HUES48 (cell line): ENCODE data around the gene MVB12A.

ENCODE experiments used
- H3K27ac ChIP-seq: one replicate; pipeline ENCODE4 v1.7.0; 2013; ENCODE audit warnings: low read depth, low read length, inconsistent platforms
- H3K27me3 ChIP-seq: 2 replicates; pipeline ENCODE4 v1.6.1; 2013; ENCODE audit warnings: mild to moderate bottlenecking, low read length; ENCODE audit not compliant: control insufficient read depth, insufficient read depth
- H3K36me3 ChIP-seq: 2 replicates; pipeline ENCODE4 v1.6.1; 2013; ENCODE audit warnings: low read length; ENCODE audit not compliant: control insufficient read depth, insufficient read depth
- H3K4me1 ChIP-seq: 2 replicates; pipeline ENCODE4 v1.6.1; 2013; ENCODE audit warnings: mild to moderate bottlenecking, low read length; ENCODE audit not compliant: control insufficient read depth, insufficient read depth
- H3K4me3 ChIP-seq: 2 replicates; pipeline ENCODE4 v1.5.1; 2013; ENCODE audit warnings: mild to moderate bottlenecking, low read depth, low read length
- H3K9ac ChIP-seq: 2 replicates; pipeline ENCODE4 v1.6.1; 2013; ENCODE audit warnings: mild to moderate bottlenecking, low read depth, low read length, moderate library complexity
- H3K9me3 ChIP-seq: 2 replicates; pipeline ENCODE4 v1.6.1; 2013; ENCODE audit warnings: low read length; ENCODE audit not compliant: control insufficient read depth, insufficient read depth

The MVB12A gene

GRCh38 chr19:17419621-17420474 lies at the start of gene MVB12A:
TSS of gene MVB12A (plus strand) at chr19:17420047. CDS start at chr19:17420136, 89 bp downstream.
- H3K4me3 ChIP-seq, result peak within 1 kb of the TSS; percentile 75
- H3K27ac ChIP-seq, result peak within 1 kb of the TSS; percentile 82
- 0 out of 2 replicates have a peak, but pooled peaks cover 5% of the 10 kb centered on the region for H3K36me3 ChIP-seq
- H3K27me3 ChIP-seq, result peaks cover 11% of the 10 kb centered on the region
- peaks cover 20% of the 10 kb centered on the region; the same call in 1 of the 2 replicates for H3K4me1 ChIP-seq
- H3K9ac ChIP-seq, result peak within 1 kb of the TSS; percentile 27; the same call in 1 of the 2 replicates
- H3K9me3 ChIP-seq, result no peaks in the 10 kb centered on the region

- peaks cover 5% of the 10 kb centered on the region; the same call in 1 of the 2 replicates for H3K4me1 ChIP-seq
- H3K36me3 ChIP-seq, result no peaks in the 10 kb centered on the region
- no peak within 1 kb of the TSS for H3K9ac ChIP-seq
- no peak within 1 kb of the TSS for H3K27ac ChIP-seq
- H3K27me3 ChIP-seq, result no peaks in the 10 kb centered on the region
- H3K9me3 ChIP-seq, result no peaks in the 10 kb centered on the region
- no peak within 1 kb of the TSS for H3K4me3 ChIP-seq
Observed at GRCh38 chr19:17376935-17377600, 42.8 kb upstream of the MVB12A start, which contains the start of gene PLVAP. TSS of gene PLVAP (minus strand) at chr19:17377342. CDS start at chr19:17377288, 54 bp downstream.

GRCh38 chr19:17378271-17378670 lies 41.6 kb upstream of the MVB12A start:
- H3K4me1 ChIP-seq, result peaks cover 10% of the 10 kb centered on the region; the same call in 1 of the 2 replicates
- no peaks in the 10 kb centered on the region for H3K9me3 ChIP-seq
- H3K36me3 ChIP-seq, result no peaks in the 10 kb centered on the region
- no peak overlapping the region for H3K4me3 ChIP-seq
- no peak overlapping the region for H3K9ac ChIP-seq
- no peaks in the 10 kb centered on the region for H3K27me3 ChIP-seq
- no peak overlapping the region for H3K27ac ChIP-seq

- peaks cover 10% of the 10 kb centered on the region; the same call in 1 of the 2 replicates for H3K4me1 ChIP-seq
- H3K36me3 ChIP-seq, result no peaks in the 10 kb centered on the region
- peak overlapping the region; percentile 31 for H3K27ac ChIP-seq
- no peak overlapping the region for H3K4me3 ChIP-seq
- H3K27me3 ChIP-seq, result no peaks in the 10 kb centered on the region
- no peak overlapping the region for H3K9ac ChIP-seq
- no peaks in the 10 kb centered on the region for H3K9me3 ChIP-seq
Observed at GRCh38 chr19:17379221-17379631, 40.6 kb upstream of the MVB12A start.

GRCh38 chr19:17380426-17381138 lies 39.3 kb upstream of the MVB12A start:
- H3K36me3 ChIP-seq, result no peaks in the 10 kb centered on the region
- H3K27me3 ChIP-seq, result no peaks in the 10 kb centered on the region
- no peak overlapping the region for H3K9ac ChIP-seq
- H3K9me3 ChIP-seq, result no peaks in the 10 kb centered on the region
- no peak overlapping the region for H3K4me3 ChIP-seq
- H3K4me1 ChIP-seq, result peaks cover 10% of the 10 kb centered on the region; the same call in 1 of the 2 replicates
- H3K27ac ChIP-seq, result no peak overlapping the region

- Histone ChIP-seq H3K27me3 (peaks cover 5% of the 10 kb centered on the region; the same call in 1 of the 2 replicates), H3K9me3 (no peaks in the 10 kb centered on the region), H3K4me3 (no peak overlapping the region), H3K4me1 (peaks cover 5% of the 10 kb centered on the region; the same call in 1 of the 2 replicates), H3K27ac (no peak overlapping the region), H3K9ac (no peak overlapping the region), H3K36me3 (no peaks in the 10 kb centered on the region)
Observed at GRCh38 chr19:17385878-17386611, 33.8 kb upstream of the MVB12A start.

GRCh38 chr19:17389288-17389687 lies 30.6 kb upstream of the MVB12A start:
- no peaks in the 10 kb centered on the region for H3K9me3 ChIP-seq
- H3K27me3 ChIP-seq, result peaks cover 5% of the 10 kb centered on the region; the same call in 1 of the 2 replicates
- 0 out of 2 replicates have a peak, but pooled peaks cover 2% of the 10 kb centered on the region for H3K4me1 ChIP-seq
- H3K27ac ChIP-seq, result no peak overlapping the region
- H3K36me3 ChIP-seq, result no peaks in the 10 kb centered on the region
- H3K9ac ChIP-seq, result no peak overlapping the region
- H3K4me3 ChIP-seq, result no peak overlapping the region

- Histone ChIP-seq H3K4me1 (0 out of 2 replicates have a peak, but pooled peaks cover 2% of the 10 kb centered on the region), H3K27ac (no peak overlapping the region), H3K4me3 (peak overlapping the region; percentile 78), H3K9ac (no peak overlapping the region), H3K36me3 (no peaks in the 10 kb centered on the region), H3K9me3 (no peaks in the 10 kb centered on the region), H3K27me3 (peaks cover 5% of the 10 kb centered on the region; the same call in 1 of the 2 replicates)
Observed at GRCh38 chr19:17389957-17390664, 29.7 kb upstream of the MVB12A start.

GRCh38 chr19:17390665-17391370 lies 29.0 kb upstream of the MVB12A start:
- H3K27me3 ChIP-seq, result peaks cover 5% of the 10 kb centered on the region; the same call in 1 of the 2 replicates
- no peaks in the 10 kb centered on the region for H3K9me3 ChIP-seq
- peak overlapping the region; percentile 78 for H3K4me3 ChIP-seq
- no peaks in the 10 kb centered on the region for H3K36me3 ChIP-seq
- H3K27ac ChIP-seq, result no peak overlapping the region
- H3K9ac ChIP-seq, result no peak overlapping the region
- H3K4me1 ChIP-seq, result 0 out of 2 replicates have a peak, but pooled peaks cover 5% of the 10 kb centered on the region
